ENCODE data around the gene MYL6B. TPM values are rescaled to one million over a fixed set of nuclear protein-coding genes. Genes with fewer than 3 reads are reported as not detected.

The MYL6B gene
- total RNA-seq, 1 donor from 2014 or later: 27.4 TPM

DNA sequence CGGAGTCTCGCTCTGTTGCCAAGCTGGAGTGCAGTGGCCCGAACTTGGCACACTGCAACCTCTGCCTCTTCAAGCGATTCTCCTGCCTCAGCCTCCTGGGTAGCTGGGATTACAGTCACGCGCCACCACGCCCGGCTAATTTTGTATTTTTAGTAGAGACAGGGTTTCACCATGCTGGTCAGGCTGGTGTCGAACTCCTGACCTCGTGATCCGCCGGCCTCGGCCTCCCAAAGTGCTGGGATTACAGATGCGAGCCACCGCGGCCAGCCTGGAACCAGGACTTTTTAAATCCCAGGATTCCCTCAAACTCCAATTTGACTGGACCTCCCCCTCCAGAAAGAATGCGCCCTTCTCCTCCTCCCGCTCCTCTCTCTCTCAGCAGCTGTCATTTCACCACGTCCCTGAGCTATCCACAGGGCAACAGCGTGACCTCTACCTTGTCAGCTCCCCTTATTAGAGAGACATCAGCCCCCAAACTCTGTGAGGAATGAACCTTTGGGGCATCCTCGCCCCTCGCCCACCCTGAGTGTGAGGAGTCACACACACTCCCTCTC lies 22.4 kb upstream of the MYL6B start:
- Histone ChIP-seq H3K4me3 (ENCODE audit: low read depth, low read length) (no peak overlapping the region), H3K27me3 (ENCODE audit: control insufficient read depth, insufficient read depth, low read length) (no peaks in the 10 kb centered on the region), H3K36me3 (ENCODE audit: control insufficient read depth, insufficient read depth, low read length) (peaks cover 26% of the 10 kb centered on the region)
- DNase-seq (ENCODE audit: low read depth) (no peak), FAIRE-seq (no peak)
- no peak for TF ChIP-seq CTCF (IDR thresholded peaks at IDR 0.05; ENCODE audit: insufficient read depth, low read length, severe bottlenecking)

DNA sequence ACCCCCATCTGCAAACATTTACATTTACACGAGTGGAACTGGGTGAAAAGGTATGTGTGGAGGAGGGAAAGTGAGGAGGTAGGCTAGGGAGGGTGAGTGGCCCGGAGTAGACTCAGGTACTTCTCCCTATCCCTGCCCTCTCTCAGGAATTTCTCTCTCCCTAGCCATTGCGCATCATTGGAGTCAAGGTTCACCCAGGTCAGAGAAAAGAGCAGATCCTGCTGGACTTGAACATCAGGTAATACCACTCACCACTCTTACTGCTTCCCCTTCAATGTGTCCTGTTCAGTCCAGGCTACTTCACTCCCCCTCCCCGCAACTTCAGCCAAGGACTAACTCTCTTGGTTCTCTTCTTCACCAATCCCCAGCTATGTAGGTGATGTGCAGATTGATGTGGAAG lies 21.5 kb upstream of the MYL6B start:
- DNase-seq (ENCODE audit: low read depth): no peak
- no peak overlapping the region for H3K4me3 ChIP-seq (ENCODE audit: low read depth, low read length)
- H3K36me3 ChIP-seq (ENCODE audit: control insufficient read depth, insufficient read depth, low read length): peaks cover 26% of the 10 kb centered on the region
- FAIRE-seq: no peak
- TF ChIP-seq CTCF (IDR thresholded peaks at IDR 0.05; ENCODE audit: insufficient read depth, low read length, severe bottlenecking): no peak
- H3K27me3 ChIP-seq (ENCODE audit: control insufficient read depth, insufficient read depth, low read length): no peaks in the 10 kb centered on the region

DNA sequence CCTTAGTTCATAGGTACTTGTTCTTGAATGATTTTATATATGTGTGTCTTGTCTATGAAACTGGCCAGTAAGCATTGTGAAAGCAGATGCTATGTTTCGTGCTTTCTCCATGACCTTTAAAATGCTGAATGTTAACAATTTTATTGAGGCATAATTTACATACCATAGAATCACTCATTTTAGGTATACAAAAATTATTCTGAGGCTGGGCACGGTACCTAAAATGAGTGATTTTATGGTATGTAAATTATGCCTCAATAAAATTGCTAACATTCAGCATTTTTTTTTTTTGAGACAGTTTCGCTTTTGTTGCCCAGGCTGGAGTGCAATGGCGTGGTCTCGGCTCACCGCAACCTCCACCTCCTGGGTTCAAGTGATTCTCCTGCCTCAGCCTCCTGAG lies 17.5 kb upstream of the MYL6B start:
- FAIRE-seq: no peak
- peaks cover 48% of the 10 kb centered on the region for H3K36me3 ChIP-seq (ENCODE audit: control insufficient read depth, insufficient read depth, low read length)

DNA sequence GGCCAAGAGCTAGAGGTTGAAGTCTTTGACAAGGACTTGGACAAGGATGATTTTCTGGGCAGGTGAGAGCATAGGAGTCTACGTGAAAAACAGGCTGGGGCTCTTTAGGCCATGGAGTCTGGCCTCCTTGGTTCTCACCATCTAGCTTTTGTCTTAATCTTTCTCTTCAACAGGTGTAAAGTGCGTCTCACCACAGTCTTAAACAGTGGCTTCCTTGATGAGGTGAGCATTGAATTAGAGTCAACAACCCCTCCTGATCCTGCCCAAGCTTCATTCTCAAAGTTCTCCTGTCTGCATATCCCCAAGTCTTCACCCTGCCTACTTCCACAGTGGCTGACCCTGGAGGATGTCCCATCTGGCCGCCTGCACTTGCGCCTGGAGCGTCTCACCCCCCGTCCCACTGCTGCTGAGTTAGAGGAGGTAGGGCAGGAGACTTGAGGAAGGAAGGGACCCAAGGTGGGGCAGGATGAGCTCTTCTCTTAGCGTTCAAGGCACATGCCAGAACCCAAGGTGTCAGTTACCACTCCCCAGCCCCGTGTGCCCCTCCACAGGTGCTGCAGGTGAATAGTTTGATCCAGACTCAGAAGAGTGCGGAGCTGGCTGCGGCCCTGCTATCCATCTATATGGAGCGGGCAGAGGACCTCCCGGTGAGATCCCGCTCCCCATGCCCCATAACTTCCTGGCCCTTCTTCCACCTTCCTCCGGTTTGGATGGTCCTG lies 14.4 kb upstream of the MYL6B start:
- DNase-seq (ENCODE audit: low read depth): no peak
- no peak overlapping the region for H3K4me3 ChIP-seq (ENCODE audit: low read depth, low read length)
- TF ChIP-seq CTCF (IDR thresholded peaks at IDR 0.05; ENCODE audit: insufficient read depth, low read length, severe bottlenecking): no peak
- no peak for FAIRE-seq
- no peaks in the 10 kb centered on the region for H3K27me3 ChIP-seq (ENCODE audit: control insufficient read depth, insufficient read depth, low read length)
- H3K36me3 ChIP-seq (ENCODE audit: control insufficient read depth, insufficient read depth, low read length): peaks cover 44% of the 10 kb centered on the region

More for the DNA sequence above, 17.5 kb upstream of the MYL6B start:
- no peak for DNase-seq (ENCODE audit: low read depth)
- H3K27me3 ChIP-seq (ENCODE audit: control insufficient read depth, insufficient read depth, low read length): no peaks in the 10 kb centered on the region
- H3K4me3 ChIP-seq (ENCODE audit: low read depth, low read length): no peak overlapping the region
- no peak for TF ChIP-seq CTCF (IDR thresholded peaks at IDR 0.05; ENCODE audit: insufficient read depth, low read length, severe bottlenecking)

DNA sequence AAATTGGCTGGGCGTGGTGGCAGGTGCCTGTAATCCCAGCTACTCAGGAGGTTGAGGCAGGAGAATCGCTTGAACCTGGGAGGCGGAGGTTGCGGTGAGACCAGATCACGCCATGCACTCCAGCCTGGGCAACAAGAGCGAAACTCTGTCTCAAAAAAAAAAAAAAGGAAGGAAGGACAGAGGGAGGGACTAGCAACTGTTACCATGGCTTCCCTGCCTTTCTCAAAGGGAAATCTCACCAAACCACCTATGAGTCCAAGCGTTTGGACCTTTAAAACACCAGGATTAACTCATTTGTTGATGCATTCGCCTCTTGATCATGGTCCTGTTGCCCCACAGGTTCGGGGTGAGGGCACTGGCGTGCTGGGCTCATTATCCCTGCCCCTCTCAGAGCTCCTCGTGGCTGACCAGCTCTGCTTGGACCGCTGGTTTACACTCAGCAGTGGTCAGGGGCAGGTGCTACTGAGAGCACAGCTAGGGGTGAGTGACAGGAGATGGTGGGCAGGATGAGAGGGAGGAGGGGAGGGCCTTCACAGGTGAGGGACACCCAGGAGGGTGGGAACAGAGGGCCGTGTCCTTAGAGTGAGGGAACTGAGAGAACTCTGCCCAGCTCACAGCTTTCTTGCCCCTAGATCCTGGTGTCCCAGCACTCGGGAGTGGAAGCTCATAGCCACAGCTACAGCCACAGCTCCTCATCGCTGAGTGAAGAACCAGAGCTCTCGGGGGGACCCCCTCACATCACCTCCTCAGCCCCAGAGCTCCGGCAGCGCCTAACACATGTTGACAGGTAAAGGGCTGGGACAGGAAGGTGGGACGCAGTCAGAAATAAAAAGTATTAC lies 10.2 kb upstream of the MYL6B start:
- FAIRE-seq: no peak
- Histone ChIP-seq H3K27me3 (ENCODE audit: control insufficient read depth, insufficient read depth, low read length) (no peaks in the 10 kb centered on the region), H3K36me3 (ENCODE audit: control insufficient read depth, insufficient read depth, low read length) (peaks cover 34% of the 10 kb centered on the region), H3K4me3 (ENCODE audit: low read depth, low read length) (no peak overlapping the region)
- DNase-seq (ENCODE audit: low read depth): no peak
- no peak for TF ChIP-seq CTCF (IDR thresholded peaks at IDR 0.05; ENCODE audit: insufficient read depth, low read length, severe bottlenecking)
